AG10803 (cell line): ENCODE data around the gene EMILIN3.
"Not testable (repeated sequence)": the region's sequence is repeated elsewhere in the genome, so short reads cannot be mapped to it uniquely, and the experiment has no call there.

Source experiments
- DNase-seq: peaks from one replicate; pipeline ENCODE4 v3.0.0; 2010; ENCODE audit warnings: low read depth
- H3K4me3 ChIP-seq: 2 replicates; pipeline ENCODE4 v1.5.1; 2011; ENCODE audit warnings: mild to moderate bottlenecking, low read length, control low read depth
- CTCF ChIP-seq: conservative IDR thresholded peaks from 2 replicates; pipeline ENCODE4 v1.5.1; 2011; ENCODE audit warnings: mild to moderate bottlenecking, low read length, control low read depth, inconsistent platforms

The EMILIN3 gene

GRCh38 chr20:41317546-41318270 is 48.9 kb downstream of the EMILIN3 start, which contains the start of gene ZHX3:
Gene ZHX3 (minus strand): TSS chr20:41317731. CDS start chr20:41204916, 112,815 bp downstream.
- H3K4me3 ChIP-seq, result peak within 1 kb of the TSS; percentile 95
- peak; percentile 96 for DNase-seq
- no peak for TF ChIP-seq CTCF

- peak; percentile 91 for DNase-seq
- TF ChIP-seq CTCF, result no peak
- peak overlapping the region; percentile 95 for H3K4me3 ChIP-seq
These were observed 49.7 kb downstream of the EMILIN3 start for GRCh38 chr20:41316602-41317545.

GRCh38 chr20:41316051-41316450 is 50.6 kb downstream of the EMILIN3 start:
- TF ChIP-seq CTCF, result no peak
- peak overlapping the region; percentile 95 for H3K4me3 ChIP-seq
- DNase-seq, result peak; percentile 59

GRCh38 chr20:41314386-41314785 is 52.2 kb downstream of the EMILIN3 start:
- no peak overlapping the region for H3K4me3 ChIP-seq
- no peak for DNase-seq
- no peak for TF ChIP-seq CTCF

- H3K4me3 ChIP-seq, DNase-seq: not testable (repeated sequence)
These were observed 54.6 kb downstream of the EMILIN3 start for GRCh38 chr20:41312009-41312408.
